ENCODE results near the gene NR6A1.

DNA sequence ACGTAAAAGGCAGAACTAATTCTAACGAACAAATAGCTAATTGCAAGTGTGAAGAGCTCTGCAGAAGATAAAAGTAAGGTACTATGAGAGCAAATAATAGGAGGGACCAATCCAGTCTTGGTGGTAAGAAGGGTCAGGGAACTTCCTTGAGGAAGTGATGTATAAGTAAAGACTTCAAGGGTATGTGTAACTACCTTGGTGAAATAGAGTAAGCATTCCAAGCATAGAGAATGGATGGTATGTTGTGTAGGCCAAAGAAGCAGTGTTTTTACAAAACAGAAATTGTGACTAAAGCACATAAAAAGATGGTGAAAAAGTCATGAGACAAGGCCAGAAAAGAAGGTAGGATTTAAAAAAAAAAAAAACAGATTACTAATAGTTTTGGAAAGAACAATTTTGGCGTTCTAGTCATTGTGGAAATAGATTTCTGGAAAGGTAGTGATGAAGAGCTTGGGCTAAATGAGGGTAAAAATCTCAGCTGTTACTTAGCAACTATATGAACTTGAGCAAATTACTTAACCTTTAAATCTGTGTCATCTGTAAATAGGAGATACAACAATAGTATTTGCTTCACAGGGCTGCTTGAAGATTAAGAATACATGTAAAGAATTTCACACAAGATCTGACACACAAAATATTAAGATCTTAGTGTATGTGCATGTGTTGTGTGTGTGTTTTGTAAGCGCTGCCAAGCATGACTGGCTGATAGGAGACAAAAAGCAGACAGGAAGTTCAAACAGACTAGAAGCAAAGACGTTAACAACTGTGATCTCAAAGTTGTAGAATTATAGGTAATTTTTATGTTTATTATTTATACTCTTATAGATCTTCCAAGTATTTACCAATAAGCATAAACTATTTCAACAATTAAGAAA, 73.5 kb downstream of the NR6A1 start:
- TF ChIP-seq, protein P1, sequence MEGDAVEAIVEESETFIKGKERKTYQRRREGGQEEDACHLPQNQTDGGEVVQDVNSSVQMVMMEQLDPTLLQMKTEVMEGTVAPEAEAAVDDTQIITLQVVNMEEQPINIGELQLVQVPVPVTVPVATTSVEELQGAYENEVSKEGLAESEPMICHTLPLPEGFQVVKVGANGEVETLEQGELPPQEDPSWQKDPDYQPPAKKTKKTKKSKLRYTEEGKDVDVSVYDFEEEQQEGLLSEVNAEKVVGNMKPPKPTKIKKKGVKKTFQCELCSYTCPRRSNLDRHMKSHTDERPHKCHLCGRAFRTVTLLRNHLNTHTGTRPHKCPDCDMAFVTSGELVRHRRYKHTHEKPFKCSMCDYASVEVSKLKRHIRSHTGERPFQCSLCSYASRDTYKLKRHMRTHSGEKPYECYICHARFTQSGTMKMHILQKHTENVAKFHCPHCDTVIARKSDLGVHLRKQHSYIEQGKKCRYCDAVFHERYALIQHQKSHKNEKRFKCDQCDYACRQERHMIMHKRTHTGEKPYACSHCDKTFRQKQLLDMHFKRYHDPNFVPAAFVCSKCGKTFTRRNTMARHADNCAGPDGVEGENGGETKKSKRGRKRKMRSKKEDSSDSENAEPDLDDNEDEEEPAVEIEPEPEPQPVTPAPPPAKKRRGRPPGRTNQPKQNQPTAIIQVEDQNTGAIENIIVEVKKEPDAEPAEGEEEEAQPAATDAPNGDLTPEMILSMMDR (IDR thresholded peaks at IDR 0.05; ENCODE audit: insufficient read depth, low read length) = no peak
- no peak for TF ChIP-seq POLR2AphosphoS5 (IDR thresholded peaks at IDR 0.05; ENCODE audit: low read depth)
- TF ChIP-seq, protein P2, sequence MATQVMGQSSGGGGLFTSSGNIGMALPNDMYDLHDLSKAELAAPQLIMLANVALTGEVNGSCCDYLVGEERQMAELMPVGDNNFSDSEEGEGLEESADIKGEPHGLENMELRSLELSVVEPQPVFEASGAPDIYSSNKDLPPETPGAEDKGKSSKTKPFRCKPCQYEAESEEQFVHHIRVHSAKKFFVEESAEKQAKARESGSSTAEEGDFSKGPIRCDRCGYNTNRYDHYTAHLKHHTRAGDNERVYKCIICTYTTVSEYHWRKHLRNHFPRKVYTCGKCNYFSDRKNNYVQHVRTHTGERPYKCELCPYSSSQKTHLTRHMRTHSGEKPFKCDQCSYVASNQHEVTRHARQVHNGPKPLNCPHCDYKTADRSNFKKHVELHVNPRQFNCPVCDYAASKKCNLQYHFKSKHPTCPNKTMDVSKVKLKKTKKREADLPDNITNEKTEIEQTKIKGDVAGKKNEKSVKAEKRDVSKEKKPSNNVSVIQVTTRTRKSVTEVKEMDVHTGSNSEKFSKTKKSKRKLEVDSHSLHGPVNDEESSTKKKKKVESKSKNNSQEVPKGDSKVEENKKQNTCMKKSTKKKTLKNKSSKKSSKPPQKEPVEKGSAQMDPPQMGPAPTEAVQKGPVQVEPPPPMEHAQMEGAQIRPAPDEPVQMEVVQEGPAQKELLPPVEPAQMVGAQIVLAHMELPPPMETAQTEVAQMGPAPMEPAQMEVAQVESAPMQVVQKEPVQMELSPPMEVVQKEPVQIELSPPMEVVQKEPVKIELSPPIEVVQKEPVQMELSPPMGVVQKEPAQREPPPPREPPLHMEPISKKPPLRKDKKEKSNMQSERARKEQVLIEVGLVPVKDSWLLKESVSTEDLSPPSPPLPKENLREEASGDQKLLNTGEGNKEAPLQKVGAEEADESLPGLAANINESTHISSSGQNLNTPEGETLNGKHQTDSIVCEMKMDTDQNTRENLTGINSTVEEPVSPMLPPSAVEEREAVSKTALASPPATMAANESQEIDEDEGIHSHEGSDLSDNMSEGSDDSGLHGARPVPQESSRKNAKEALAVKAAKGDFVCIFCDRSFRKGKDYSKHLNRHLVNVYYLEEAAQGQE (IDR thresholded peaks at IDR 0.05; ENCODE audit: insufficient replicate concordance, low read depth) = no peak

All from HL-60 (cell line).